PFSK-1 (cell line): ENCODE results near the gene LIFR.

Experiments
- FOXP2 ChIP-seq: optimal IDR thresholded peaks from 2 replicates; pipeline ENCODE3; 2011; ENCODE audit warnings: borderline replicate concordance, control low read depth, inconsistent platforms; ENCODE audit not compliant: insufficient read depth; ENCODE audit errors: extremely low read length, extremely low read depth
- POLR2AphosphoS5 ChIP-seq: IDR thresholded peaks from 2 replicates; pipeline ENCODE4 v1.6.1; 2012; ENCODE audit warnings: low read depth, mild to moderate bottlenecking, control low read depth, low read length, moderate library complexity
- REST ChIP-seq, 2 experiments: IDR thresholded peaks; 2 replicates each; pipeline versions ENCODE4 v1.6.1 to v1.8.0; 2011 to 2012; ENCODE audit warnings: low read depth in 2 of 2, low read length in 2 of 2, control low read depth in 1 of 2, inconsistent platforms in 1 of 2, mild to moderate bottlenecking in 1 of 2, moderate library complexity in 1 of 2; ENCODE audit not compliant: insufficient read depth in 1 of 2
- SIN3A ChIP-seq: IDR thresholded peaks from 2 replicates; pipeline ENCODE4 v1.6.1; 2012; ENCODE audit warnings: mild to moderate bottlenecking, low read length, moderate library complexity, borderline replicate concordance; ENCODE audit not compliant: insufficient read depth
- TAF1 ChIP-seq: IDR thresholded peaks from 2 replicates; pipeline ENCODE4 v1.6.1; 2012; ENCODE audit warnings: low read length, control low read depth, borderline replicate concordance; ENCODE audit not compliant: insufficient read depth

The LIFR gene

GRCh38 chr5:38555354-38556087 is 925 bp downstream of the LIFR start:
- TF ChIP-seq REST (IDR thresholded peaks at IDR 0.05; ENCODE audit: insufficient read depth in 1 of 2, low read depth in 2 of 2, low read length in 2 of 2) (no peak), SIN3A (no peak), POLR2AphosphoS5 (no peak), FOXP2 (no peak), TAF1 (no peak)

- TF ChIP-seq SIN3A (no peak), REST (IDR thresholded peaks at IDR 0.05; ENCODE audit: insufficient read depth in 1 of 2, low read depth in 2 of 2, low read length in 2 of 2) (no peak), FOXP2 (no peak)
These were observed 1.6 kb downstream of the LIFR start for GRCh38 chr5:38554861-38555260.

GRCh38 chr5:38554403-38554802 is 2.0 kb downstream of the LIFR start:
- TF ChIP-seq TAF1: no peak
- no peak for TF ChIP-seq POLR2AphosphoS5
- TF ChIP-seq FOXP2: no peak
- no peak for TF ChIP-seq REST (IDR thresholded peaks at IDR 0.05; ENCODE audit: insufficient read depth in 1 of 2, low read depth in 2 of 2, low read length in 2 of 2)
- no peak for TF ChIP-seq SIN3A

GRCh38 chr5:38553001-38553521 is 3.4 kb downstream of the LIFR start:
- TF ChIP-seq REST (IDR thresholded peaks at IDR 0.05; ENCODE audit: insufficient read depth in 1 of 2, low read depth in 2 of 2, low read length in 2 of 2) (no peak), SIN3A (no peak), FOXP2 (no peak), POLR2AphosphoS5 (no peak), TAF1 (no peak)
